HFF-Myc (cell line): Measurements from ENCODE around the gene PALM.

Experiments
- DNase-seq: peaks from one replicate; pipeline ENCODE4 v3.0.0-alpha.2; 2011; ENCODE audit warnings: low read depth; ENCODE audit errors: extremely low read depth
- H3K4me3 ChIP-seq: replicated peaks from 2 replicates; pipeline ENCODE4 v1.5.1; 2011; ENCODE audit warnings: low read depth, mild to moderate bottlenecking, control low read depth, low read length
- TF ChIP-seq, protein P1 (sequence below): IDR thresholded peaks from 2 replicates; pipeline ENCODE4 v1.5.1; 2012; ENCODE audit warnings: mild to moderate bottlenecking, low read depth, low read length, control low read depth; ENCODE audit errors: missing control alignments

Gene PALM

DNA sequence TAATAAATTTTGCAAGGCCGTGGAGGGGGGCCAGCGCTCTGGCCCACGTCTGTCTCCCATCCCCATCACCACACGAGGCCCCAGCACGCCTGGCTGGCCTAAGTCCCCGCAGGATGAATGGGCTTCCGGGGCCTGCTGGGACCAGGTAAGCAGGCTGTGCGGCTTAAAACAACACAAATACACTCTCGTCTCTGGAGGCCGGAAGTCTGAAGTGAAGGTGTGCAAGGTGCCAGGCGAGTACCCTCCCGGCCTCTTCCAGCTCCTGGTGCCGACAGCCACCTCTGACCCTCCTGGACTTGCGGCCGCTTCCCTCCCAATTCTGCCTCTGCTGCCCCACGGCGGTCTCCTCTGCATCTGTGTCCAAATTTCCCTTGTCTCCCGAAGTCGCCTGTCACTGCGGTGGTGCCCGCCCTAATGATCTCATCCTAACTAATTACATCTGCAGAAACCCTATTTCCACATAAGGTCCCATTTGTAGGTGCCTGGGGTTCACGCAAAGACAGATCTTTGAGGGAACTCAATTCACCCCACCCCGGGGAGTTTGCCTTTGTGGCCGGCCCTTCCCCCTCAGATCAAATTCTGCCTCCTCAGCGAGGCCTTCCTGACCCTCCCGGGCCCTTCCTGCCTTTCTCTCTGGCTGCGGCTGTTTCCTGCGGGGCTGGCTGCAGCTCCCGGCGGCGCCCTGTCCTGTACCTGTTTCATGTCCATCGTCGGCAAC is 80.4 kb downstream of the PALM start:
- no peak for DNase-seq
- TF ChIP-seq, protein P1, sequence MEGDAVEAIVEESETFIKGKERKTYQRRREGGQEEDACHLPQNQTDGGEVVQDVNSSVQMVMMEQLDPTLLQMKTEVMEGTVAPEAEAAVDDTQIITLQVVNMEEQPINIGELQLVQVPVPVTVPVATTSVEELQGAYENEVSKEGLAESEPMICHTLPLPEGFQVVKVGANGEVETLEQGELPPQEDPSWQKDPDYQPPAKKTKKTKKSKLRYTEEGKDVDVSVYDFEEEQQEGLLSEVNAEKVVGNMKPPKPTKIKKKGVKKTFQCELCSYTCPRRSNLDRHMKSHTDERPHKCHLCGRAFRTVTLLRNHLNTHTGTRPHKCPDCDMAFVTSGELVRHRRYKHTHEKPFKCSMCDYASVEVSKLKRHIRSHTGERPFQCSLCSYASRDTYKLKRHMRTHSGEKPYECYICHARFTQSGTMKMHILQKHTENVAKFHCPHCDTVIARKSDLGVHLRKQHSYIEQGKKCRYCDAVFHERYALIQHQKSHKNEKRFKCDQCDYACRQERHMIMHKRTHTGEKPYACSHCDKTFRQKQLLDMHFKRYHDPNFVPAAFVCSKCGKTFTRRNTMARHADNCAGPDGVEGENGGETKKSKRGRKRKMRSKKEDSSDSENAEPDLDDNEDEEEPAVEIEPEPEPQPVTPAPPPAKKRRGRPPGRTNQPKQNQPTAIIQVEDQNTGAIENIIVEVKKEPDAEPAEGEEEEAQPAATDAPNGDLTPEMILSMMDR, result no peak
- H3K4me3 ChIP-seq, result no peak overlapping the region

DNA sequence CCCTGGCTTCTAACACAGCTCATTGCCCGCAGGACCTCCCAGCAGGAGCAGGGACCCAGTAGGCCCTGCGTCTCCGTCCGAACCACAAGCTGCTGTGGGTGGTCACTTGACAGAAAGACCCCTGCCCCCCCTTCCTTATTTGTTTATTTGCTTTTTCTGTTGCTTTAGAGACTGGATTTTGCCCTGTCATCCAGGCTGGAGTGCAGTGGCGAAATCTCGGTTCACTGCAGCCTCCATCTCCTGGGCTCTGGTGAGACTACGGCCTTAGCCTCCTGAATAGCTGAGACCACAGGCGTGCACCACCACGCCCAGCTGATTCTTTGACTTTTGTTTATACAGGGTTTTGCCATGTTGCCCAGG is 80.9 kb downstream of the PALM start:
- no peak overlapping the region for H3K4me3 ChIP-seq
- TF ChIP-seq, protein P1, result no peak
- no peak for DNase-seq

DNA sequence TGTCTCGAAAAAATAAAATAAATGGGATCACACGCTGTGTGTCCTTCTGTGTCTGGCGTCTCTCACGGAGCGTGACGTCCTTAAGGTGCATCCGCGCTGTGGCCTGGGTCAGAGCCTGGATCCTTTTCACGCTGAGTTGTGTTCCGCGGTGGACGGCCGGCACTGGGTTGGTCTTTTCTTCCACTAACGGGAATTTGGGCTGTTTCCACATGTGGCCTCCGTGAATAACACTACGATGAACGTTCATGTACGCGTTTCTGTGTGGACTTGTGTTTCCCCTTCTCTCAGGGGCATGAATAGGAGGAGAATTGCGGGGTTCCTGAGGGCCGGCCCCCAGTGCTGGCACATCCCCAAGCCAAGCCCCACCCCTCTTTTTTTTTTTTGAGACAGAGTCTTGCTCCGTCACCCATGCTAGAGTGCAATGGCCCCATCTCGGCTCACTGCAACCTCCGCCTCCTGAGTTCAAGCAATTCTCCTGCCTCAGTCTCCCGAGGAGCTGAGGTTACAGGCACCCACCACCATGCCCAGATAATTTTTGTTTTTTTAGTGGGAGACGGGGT is 82.4 kb downstream of the PALM start:
- H3K4me3 ChIP-seq, result no peak overlapping the region
- DNase-seq, result no peak
- TF ChIP-seq, protein P1, result no peak

DNA sequence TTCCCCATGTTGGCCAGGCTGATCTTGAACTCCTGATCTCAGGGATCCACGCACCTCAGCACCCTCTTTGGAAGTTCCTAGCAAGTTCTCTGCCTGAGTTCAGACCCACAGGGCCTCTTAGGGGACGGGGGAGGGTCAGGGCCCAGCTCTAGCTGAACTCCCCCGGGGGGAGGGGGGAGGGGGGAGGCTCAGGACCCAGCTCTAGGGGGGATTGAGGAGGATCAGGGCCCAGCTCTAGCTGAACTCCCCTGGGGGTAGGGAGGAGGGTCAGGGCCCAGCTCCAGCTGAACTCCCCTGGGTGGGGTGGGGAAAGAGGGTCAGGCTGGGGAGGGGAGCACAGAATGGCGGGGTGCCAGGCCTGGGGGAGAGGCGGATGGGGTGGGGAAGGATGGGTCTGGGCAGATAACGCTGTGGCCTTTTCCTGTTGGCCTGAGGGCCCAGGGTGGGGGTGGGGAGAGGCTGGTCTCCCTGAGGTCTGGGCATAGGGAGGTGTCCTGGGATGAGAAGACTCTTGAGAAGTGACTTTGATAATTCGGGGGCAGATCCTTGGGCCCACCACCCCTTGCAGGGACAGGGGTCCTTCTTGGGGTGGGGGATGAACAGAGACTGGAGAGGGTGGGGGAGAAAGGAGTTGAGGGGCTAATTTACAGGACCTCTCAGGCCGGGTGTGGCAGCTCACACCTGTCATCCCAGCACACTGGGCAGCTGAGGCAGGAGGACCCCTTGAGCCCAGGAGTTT is 83.0 kb downstream of the PALM start:
- H3K4me3 ChIP-seq, result no peak overlapping the region
- TF ChIP-seq, protein P1, result no peak
- no peak for DNase-seq

DNA sequence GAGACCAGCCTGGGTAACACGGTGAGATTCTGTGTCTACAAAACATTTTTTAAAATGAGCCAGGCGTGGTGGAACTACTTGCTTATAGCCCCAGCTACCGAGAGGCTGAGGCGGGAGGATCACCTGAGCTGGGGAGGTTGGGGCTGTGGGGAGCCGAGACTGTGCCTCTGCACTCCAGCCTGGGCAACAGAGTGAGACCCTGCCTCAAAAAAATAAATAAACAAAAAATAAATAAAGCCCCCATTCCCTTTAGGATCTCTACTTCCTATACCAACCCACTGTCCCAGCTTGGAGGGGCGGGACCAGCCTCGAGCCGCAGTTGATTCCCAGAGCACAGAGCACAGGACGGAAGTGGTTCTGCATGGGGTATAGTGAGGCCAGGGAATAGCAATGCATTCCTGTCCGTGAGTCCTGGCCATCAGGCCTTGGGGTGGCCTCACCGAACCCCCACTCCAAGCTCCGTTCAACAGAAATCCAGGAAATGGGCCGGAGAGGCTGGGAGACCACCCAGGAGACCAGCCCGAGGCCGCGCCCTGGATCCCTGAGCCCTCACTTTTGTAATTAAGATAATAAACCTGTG is 83.7 kb downstream of the PALM start:
- H3K4me3 ChIP-seq, result no peak overlapping the region
- TF ChIP-seq, protein P1, result no peak
- no peak for DNase-seq

DNA sequence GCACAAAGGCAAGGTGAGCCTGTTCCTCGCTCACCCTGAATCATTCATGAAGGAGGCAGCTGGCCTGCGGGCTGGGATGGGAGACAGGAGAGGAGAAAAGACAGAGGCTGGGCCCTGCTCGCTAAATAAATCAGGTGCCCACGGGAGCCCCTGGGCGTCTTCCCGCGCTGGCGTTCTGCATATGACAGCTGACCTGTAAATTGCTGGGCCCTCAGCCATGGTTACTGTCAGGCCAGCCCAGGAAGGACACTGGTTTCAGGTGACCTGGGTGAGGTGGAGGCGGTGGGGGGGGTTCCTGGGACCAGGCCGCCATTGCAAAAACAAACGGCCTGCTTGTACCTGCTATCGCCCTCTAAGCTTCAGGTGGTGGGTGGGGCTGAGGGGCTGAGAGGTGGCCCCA is 85.1 kb downstream of the PALM start:
- no peak overlapping the region for H3K4me3 ChIP-seq
- no peak for DNase-seq
- TF ChIP-seq, protein P1, result no peak
